ENCODE data around the gene SPATS2. TPM values are rescaled to one million over a fixed set of nuclear protein-coding genes. Genes with fewer than 3 reads are reported as not detected.

Gene SPATS2
- total and polyA plus RNA-seq, 7 donors: 6.9 to 32.1 (median 11.7) TPM

GRCh38 chr12:49442915-49443314 lies 75.7 kb downstream of the SPATS2 start:
- Histone ChIP-seq H3K4me1 (no peaks in the 10 kb centered on the region), H3K36me3 (no peaks in the 10 kb centered on the region), H3K27me3 (no peaks in the 10 kb centered on the region), H3K9me3 (no peaks in the 10 kb centered on the region), H3K4me3 (no peak overlapping the region), H3K27ac (no peak overlapping the region)
- DNase-seq: no peak
- WGBS, 2 donors: 84 to 89% methylated on average over 1 of the region's 1 CpG
- intact Hi-C loops (cut with DNase I): no loop called here
- TF ChIP-seq CTCF (IDR thresholded peaks at IDR 0.05) (no peak), POLR2AphosphoS5 (IDR thresholded peaks at IDR 0.05) (no peak), POLR2A (IDR thresholded peaks at IDR 0.05) (no peak)

GRCh38 chr12:49446571-49446970 lies 79.3 kb downstream of the SPATS2 start:
- 82 to 95% methylated on average over 4 of the region's 4 CpGs for WGBS, 2 donors
- intact Hi-C loops (cut with DNase I): no loop called here
- no peak overlapping the region for H3K4me3 ChIP-seq
- H3K27ac ChIP-seq: no peak overlapping the region
- TF ChIP-seq CTCF (IDR thresholded peaks at IDR 0.05): no peak
- no peaks in the 10 kb centered on the region for H3K9me3 ChIP-seq
- no peak for DNase-seq
- no peaks in the 10 kb centered on the region for H3K36me3 ChIP-seq
- H3K4me1 ChIP-seq: no peaks in the 10 kb centered on the region
- no peaks in the 10 kb centered on the region for H3K27me3 ChIP-seq

GRCh38 chr12:49448858-49449257 lies 81.6 kb downstream of the SPATS2 start:
- TF ChIP-seq CTCF (IDR thresholded peaks at IDR 0.05) (no peak), POLR2A (IDR thresholded peaks at IDR 0.05) (no peak), EP300 (IDR thresholded peaks at IDR 0.05) (no peak), POLR2AphosphoS5 (IDR thresholded peaks at IDR 0.05) (no peak)
- no peaks in the 10 kb centered on the region for H3K9me3 ChIP-seq
- H3K36me3 ChIP-seq: no peaks in the 10 kb centered on the region
- H3K27me3 ChIP-seq: no peaks in the 10 kb centered on the region
- H3K4me3 ChIP-seq: no peak overlapping the region
- no peak overlapping the region for H3K27ac ChIP-seq
- H3K4me1 ChIP-seq: no peaks in the 10 kb centered on the region
- WGBS, 2 donors: 86 to 93% methylated on average over 3 of the region's 3 CpGs
- no peak for DNase-seq
- intact Hi-C loops (cut with DNase I): no loop called here

GRCh38 chr12:49451468-49452259 lies 84.4 kb downstream of the SPATS2 start:
- Histone ChIP-seq H3K9me3 (no peaks in the 10 kb centered on the region), H3K27me3 (no peaks in the 10 kb centered on the region), H3K36me3 (no peaks in the 10 kb centered on the region), H3K4me3 (no peak overlapping the region), H3K4me1 (no peaks in the 10 kb centered on the region), H3K27ac (no peak overlapping the region)
- TF ChIP-seq EP300 (IDR thresholded peaks at IDR 0.05) (no peak), CTCF (IDR thresholded peaks at IDR 0.05) (no peak), POLR2AphosphoS5 (IDR thresholded peaks at IDR 0.05) (no peak)
- DNase-seq: no peak
- intact Hi-C loops (cut with DNase I): no loop called here
- WGBS, 2 donors: 85 to 90% methylated on average over 3 of the region's 3 CpGs

GRCh38 chr12:49455501-49455900 lies 88.2 kb downstream of the SPATS2 start:
- no peaks in the 10 kb centered on the region for H3K4me1 ChIP-seq
- no peak overlapping the region for H3K27ac ChIP-seq
- TF ChIP-seq POLR2A (IDR thresholded peaks at IDR 0.05): no peak
- no peak for TF ChIP-seq EP300 (IDR thresholded peaks at IDR 0.05)
- no peak for TF ChIP-seq POLR2AphosphoS5 (IDR thresholded peaks at IDR 0.05)
- TF ChIP-seq CTCF (IDR thresholded peaks at IDR 0.05): no peak
- 97 to 98% methylated on average over 6 of the region's 6 CpGs for WGBS, 2 donors
- H3K36me3 ChIP-seq: no peaks in the 10 kb centered on the region
- H3K9me3 ChIP-seq: no peaks in the 10 kb centered on the region
- intact Hi-C loops (cut with DNase I): no loop called here
- no peak for DNase-seq
- H3K27me3 ChIP-seq: no peaks in the 10 kb centered on the region
- no peak overlapping the region for H3K4me3 ChIP-seq

All from sigmoid colon (tissue), 7 donors.